Ishikawa (cell line): ENCODE results near the gene CHST5.

Experiments
- CEBPB ChIP-seq: IDR thresholded peaks from 2 replicates; pipeline ENCODE4 v1.6.1; 2012
- CREB1 ChIP-seq: IDR thresholded peaks from 2 replicates; pipeline ENCODE4 v1.6.1; 2012; ENCODE audit warnings: low read depth
- EP300 ChIP-seq: IDR thresholded peaks from 2 replicates; pipeline ENCODE4 v1.6.1; 2012; ENCODE audit warnings: borderline replicate concordance
- FOXM1 ChIP-seq: IDR thresholded peaks from 2 replicates; pipeline ENCODE4 v1.6.1; 2012; ENCODE audit warnings: low read depth, borderline replicate concordance
- MAX ChIP-seq: IDR thresholded peaks from 2 replicates; pipeline ENCODE4 v1.6.1; 2012
- NFIC ChIP-seq: IDR thresholded peaks from 2 replicates; pipeline ENCODE4 v1.6.1; 2012
- RAD21 ChIP-seq: IDR thresholded peaks from 2 replicates; pipeline ENCODE4 v1.6.1; 2012; ENCODE audit warnings: low read depth
- REST ChIP-seq: IDR thresholded peaks from 2 replicates; pipeline ENCODE4 v1.6.1; 2012; ENCODE audit warnings: low read depth, mild to moderate bottlenecking
- TCF12 ChIP-seq: IDR thresholded peaks from 2 replicates; pipeline ENCODE4 v1.6.1; 2012; ENCODE audit warnings: low read depth
- USF1 ChIP-seq: IDR thresholded peaks from 2 replicates; pipeline ENCODE4 v1.6.1; 2012
- YY1 ChIP-seq: IDR thresholded peaks from 2 replicates; pipeline ENCODE4 v1.6.1; 2012; ENCODE audit warnings: low read depth
- ZBTB7A ChIP-seq: IDR thresholded peaks from 2 replicates; pipeline ENCODE4 v1.6.1; 2012; ENCODE audit warnings: low read depth

- TF ChIP-seq YY1 (no peak), EP300 (no peak), TCF12 (no peak), ZBTB7A (no peak), REST (no peak), RAD21 (no peak), NFIC (no peak), FOXM1 (no peak), USF1 (no peak), MAX (no peak), CEBPB (no peak), CREB1 (no peak)
These were observed 29.8 kb downstream of the CHST5 start for GRCh38 chr16:75506107-75506506.
